Activated T-helper 1 cell treated with anti-CD3 and anti-CD28 coated beads, Interleukin-2, amount 50 U/mL, for 16 hours (primary cell): ENCODE measurements around the gene AUH.
A peak's percentile ranks its signal among the peaks of the same experiment; 100 is the strongest.
"Not testable (repeated sequence)": the region's sequence is repeated elsewhere in the genome, so short reads cannot be mapped to it uniquely, and the experiment has no call there.

Source experiments
- DNase-seq, 2 donors: peaks; one replicate each; pipeline ENCODE4 v3.0.0-alpha.2; 2020; ENCODE audit warnings: low read depth in 1 of 2, low spot score in 1 of 2

AUH gene

GRCh38 chr9:91211414-91211813, 150.3 kb downstream of the AUH start:
- no peak for DNase-seq

GRCh38 chr9:91210318-91210717, 151.4 kb downstream of the AUH start:
- no peak for DNase-seq

- no peak for DNase-seq
Measured at GRCh38 chr9:91208837-91209236, 152.9 kb downstream of the AUH start.

GRCh38 chr9:91208419-91208745, 153.3 kb downstream of the AUH start:
- DNase-seq: no peak

- DNase-seq: no peak
Measured at GRCh38 chr9:91207729-91208418, 153.8 kb downstream of the AUH start.

GRCh38 chr9:91207397-91207728, 154.4 kb downstream of the AUH start:
- no peak for DNase-seq

GRCh38 chr9:91206806-91207205, 154.9 kb downstream of the AUH start:
- no peak for DNase-seq

GRCh38 chr9:91202736-91203283, 158.9 kb downstream of the AUH start:
- no peak for DNase-seq

- no peak for DNase-seq
Measured at GRCh38 chr9:91200692-91201336, 160.9 kb downstream of the AUH start.

GRCh38 chr9:91199739-91200497, 161.8 kb downstream of the AUH start:
- DNase-seq: no peak

- DNase-seq: not testable (repeated sequence)
Measured at GRCh38 chr9:91198881-91199280, 162.8 kb downstream of the AUH start.

GRCh38 chr9:91198405-91198804, 163.3 kb downstream of the AUH start:
- no peak for DNase-seq

- no peak for DNase-seq
Measured at GRCh38 chr9:91197232-91198181, 164.2 kb downstream of the AUH start.

GRCh38 chr9:91196103-91196950, 165.4 kb downstream of the AUH start:
- DNase-seq: no peak

- DNase-seq: no peak
Measured at GRCh38 chr9:91195372-91196012, 166.2 kb downstream of the AUH start.

GRCh38 chr9:91193658-91194391, 167.9 kb downstream of the AUH start:
- DNase-seq: peak; percentile 20 to 66

- DNase-seq: peak in 1 of 2 donors; percentile 62
Measured at GRCh38 chr9:91193087-91193657, 168.5 kb downstream of the AUH start.

- DNase-seq: no peak
Measured at GRCh38 chr9:91192381-91193086, 169.2 kb downstream of the AUH start.
